HG02840 (cell line): ENCODE data around the gene NHLRC2.

Experiments used
- ATAC-seq: cut with Tn5 transposase; IDR thresholded peaks from one replicate; pipeline ENCODE4 v1.9.1; 2021; ENCODE audit warnings: mild to moderate bottlenecking, moderate library complexity, moderate number of reproducible peaks; ENCODE audit not compliant: unreplicated experiment, low FRiP score

Gene NHLRC2

DNA sequence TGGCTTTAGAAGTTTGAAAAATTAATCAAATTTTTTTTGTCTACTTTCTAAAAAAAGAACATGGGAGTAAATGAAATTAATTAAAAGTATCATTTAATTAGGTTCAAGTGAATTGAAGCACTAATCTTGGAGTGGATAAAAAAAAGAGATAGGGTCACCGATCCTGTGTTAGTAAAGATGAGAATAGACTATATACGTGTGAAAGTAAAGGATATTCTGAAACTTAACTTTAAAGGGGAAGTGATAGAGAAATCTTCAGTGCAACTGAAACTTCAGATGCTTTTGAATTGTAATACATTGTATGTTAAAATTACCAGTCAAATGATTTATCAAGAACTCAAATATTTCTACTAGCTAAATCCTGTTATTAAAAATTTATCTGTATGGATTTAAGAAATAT, 4.8 kb downstream of the NHLRC2 start:
- ATAC-seq, result no peak

DNA sequence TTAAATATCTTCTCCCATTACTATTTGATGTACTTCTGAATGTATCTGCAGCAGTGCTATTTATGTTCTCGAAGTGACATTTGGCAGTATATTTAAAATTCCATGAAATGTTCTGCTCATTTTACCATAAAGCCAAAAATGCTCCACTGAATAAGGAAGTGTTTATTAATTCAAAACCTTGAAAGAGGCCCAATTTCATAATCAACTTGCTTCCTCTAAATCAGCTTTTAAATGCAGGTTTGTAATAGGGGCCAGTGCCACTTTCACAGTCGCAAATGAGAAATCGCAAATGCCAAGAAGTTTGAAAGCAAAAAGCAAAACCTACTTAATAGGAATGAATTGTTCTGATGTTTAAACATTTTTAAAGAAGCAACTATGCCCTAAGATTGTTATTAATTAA, 11.4 kb downstream of the NHLRC2 start:
- no peak for ATAC-seq

DNA sequence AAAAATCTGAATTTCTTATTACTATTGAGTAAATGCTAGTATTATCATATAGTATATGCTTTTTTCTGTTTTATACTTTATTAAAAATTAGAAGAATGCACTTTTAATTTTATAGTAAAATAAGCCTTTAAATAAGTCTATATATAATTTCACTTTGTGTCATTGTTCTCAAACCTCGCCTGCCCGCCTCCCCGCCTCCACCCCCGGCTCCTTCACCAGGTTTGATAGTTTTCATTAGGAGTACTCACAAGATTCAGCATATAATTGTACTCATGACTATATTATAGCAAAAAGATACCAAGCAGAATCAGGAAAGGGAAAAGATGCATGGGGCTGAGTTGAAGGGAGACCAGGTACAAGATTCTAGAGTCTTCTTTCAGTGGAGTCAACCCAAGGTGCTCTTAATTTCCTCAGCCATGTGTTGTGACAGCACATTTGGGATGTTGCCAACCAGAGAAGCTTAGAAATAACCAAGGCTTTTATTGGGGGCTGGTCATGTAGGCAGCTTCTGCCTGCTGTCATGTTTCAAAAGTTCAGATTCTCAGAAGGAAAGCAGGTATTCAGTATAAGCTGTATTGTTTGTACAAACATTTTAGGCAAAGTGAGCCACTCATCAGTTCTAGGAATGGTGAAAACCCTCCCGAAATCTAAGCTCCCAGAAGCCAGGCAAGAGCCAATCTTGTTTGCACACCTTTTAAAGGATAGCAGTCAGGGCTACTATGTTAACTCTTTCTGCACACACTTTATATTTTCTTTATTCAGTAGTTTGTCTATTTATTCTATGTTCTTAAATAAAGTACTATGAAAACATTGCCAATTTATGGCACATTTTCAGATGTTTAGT, 12.3 kb downstream of the NHLRC2 start:
- ATAC-seq, result no peak

DNA sequence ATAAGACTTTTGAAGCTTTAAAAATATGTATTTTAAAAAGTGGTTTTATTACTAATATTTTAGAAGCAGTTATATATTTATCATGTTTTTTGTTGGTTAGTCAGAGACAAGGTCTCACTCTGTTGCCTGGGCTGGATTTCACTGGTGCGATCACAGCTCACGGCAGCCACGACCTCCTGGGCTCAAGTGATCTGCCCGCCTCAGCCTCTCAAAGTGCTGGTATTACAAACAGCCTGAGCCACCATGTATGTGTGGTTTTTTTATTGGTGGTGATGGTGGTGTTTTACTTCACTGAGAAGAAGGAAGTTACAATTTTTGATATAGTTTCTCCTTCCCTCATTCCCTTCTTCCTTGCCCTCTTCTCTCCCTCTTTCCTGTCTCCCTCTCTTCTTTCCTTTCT, 13.4 kb downstream of the NHLRC2 start:
- no peak for ATAC-seq

GRCh38 chr10:113869789-113870188, 15.3 kb downstream of the NHLRC2 start:
- no peak for ATAC-seq

- no peak for ATAC-seq
Measured at GRCh38 chr10:113872139-113873030, 17.9 kb downstream of the NHLRC2 start.

- ATAC-seq, result no peak
Measured at GRCh38 chr10:113875212-113875611, 20.8 kb downstream of the NHLRC2 start.

- ATAC-seq, result no peak
Measured at GRCh38 chr10:113876461-113876860, 22.0 kb downstream of the NHLRC2 start.

DNA sequence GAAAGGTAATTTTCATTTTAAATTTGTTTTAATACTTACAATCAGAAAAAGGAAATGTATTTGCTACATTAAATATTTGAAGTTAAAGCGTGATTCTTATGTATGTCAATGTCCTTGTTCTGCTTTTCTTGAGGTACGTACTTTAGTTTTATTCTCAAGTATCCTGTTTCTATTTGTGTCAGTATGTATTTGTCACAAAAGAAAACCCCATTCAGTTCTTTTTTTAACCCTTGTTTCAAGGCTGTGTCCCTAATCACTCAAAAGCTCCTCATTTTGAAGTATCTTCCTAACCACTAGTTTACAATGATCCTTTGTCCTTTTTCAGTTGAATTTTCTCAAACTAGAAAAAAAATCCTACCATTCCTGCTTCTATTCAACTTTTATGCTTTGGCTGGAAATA, 25.2 kb downstream of the NHLRC2 start:
- ATAC-seq, result no peak

DNA sequence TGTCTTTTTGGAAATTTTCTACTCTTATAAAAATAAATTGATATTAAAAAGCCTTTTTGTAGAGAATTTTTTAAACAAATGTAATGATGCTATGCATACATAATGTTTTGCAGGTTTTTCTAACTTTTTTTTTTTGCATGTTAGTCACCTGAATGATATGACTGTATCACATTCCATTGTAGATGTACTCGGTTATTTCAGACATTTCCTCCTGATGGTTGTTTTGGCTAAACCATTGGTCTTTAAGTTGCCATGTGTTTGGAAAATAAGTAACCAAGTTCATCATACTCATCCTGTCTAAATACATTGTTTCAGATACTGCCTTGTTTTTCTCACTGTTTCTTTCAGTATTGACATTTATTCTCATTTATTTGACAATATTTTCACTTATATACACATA, 25.8 kb downstream of the NHLRC2 start:
- no peak for ATAC-seq

DNA sequence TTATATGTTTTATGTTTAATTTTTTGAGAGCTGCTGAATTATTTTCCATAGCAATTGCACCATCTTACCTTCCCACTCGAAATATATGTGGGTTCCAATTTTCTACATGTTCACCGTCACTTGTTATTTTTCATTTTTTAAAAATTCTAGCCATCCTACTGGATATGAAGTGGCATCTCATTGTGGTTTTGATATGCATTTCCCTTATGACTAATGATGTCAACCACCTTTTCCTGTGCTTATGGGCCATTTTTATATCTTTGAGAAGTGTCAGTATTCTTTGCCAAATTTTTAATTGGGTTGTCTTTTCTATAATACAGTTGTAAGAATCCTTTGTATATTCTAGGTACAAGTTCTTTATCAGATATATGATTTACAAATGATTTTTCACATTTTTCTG, 27.8 kb downstream of the NHLRC2 start:
- no peak for ATAC-seq

GRCh38 chr10:113889911-113890310, 35.5 kb downstream of the NHLRC2 start:
- ATAC-seq, result no peak

- ATAC-seq, result no peak
Measured at GRCh38 chr10:113890769-113891168, 36.3 kb downstream of the NHLRC2 start.

DNA sequence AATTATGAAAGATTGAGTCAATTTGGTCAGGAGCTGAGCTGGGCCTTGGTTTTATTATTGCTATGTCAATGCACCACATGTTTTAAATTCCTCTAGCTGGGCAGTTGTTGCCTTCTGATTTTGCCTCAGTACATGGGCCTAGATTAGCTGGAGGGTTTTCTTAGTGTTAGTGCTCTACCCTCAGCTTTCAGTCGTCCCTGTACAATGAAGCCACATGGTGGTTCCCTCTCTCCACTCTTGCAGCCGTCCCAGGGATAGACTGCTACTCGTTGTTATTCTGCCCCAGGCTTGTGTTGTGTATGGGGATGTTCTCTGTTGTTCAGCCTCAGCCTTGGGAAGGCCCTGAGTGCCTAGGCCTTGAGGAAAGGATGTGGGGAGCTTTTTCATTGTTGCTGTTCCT, 37.0 kb downstream of the NHLRC2 start:
- ATAC-seq, result no peak

DNA sequence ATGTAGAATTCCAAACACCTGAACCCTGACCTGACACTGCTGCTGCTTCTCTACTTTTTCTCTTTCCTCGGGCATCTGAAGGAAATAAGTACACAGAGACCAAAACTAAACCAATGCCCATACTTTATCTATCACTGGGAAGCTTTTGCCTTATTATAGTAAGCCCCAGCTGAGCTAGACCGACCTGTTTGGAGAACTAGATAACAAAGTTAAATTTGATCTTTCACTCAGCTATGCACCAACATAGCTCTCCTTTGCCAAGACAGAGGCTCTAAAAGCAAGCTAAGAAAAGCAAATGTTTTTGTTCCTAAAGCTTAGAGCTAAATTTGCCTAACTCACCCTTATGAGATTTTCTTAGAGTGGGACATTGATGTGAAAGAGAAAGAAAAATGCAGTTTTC, 39.1 kb downstream of the NHLRC2 start:
- ATAC-seq, result no peak

GRCh38 chr10:113894581-113894980, 40.1 kb downstream of the NHLRC2 start:
- ATAC-seq, result no peak

- ATAC-seq, result no peak
Measured at GRCh38 chr10:113895018-113895417, 40.6 kb downstream of the NHLRC2 start.

GRCh38 chr10:113897693-113898618, 43.5 kb downstream of the NHLRC2 start:
- no peak for ATAC-seq

DNA sequence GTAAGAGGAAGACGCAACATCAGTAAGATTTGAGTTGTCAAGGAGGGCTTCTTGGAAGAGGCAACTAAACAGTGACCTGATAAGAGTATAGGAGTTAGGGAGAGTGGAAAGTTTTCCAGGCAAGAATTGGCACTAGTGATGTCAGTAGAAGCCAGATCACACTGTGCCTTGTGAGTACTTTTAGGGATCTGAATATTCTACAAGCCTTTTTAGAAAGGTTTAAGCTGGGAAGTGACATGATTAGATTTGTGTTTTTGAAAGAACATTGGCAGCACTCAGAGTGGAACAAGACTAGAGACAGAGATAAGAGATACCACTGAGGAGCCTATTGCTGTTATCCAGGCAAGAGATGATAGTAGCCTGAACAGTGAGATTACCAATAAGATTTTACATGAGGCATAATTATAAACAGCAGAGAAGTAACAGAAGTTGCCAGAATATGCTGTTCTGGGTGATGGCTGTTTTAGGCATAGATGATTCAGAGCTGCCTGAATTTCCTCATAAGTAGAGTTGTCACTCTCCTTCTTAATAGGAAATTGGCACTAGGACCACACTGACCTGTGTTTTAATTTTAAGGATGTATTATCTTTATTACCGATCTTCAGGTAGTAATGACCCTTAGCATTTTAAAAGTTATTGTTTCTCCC, 45.6 kb downstream of the NHLRC2 start:
- ATAC-seq, result no peak

DNA sequence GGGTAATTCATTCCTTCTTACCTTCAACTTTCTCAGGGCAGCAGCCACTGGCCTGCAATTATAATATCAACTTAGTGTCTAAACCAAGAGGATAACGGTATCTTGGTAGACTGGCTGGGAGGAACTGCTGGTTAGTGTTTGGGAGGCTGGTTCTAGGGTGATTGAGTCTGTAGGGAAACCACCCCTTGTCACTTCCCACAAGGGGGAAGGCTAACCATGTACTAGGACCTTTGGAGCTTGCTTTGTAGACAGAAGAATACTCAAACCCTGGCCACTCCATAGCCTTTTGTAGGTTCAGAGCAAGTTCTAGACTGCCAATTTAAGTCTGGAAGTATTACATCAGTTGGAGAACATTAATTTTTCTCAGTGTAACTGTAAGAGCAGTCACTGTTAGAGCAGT, 51.3 kb downstream of the NHLRC2 start:
- no peak for ATAC-seq
